Embryonic facial prominence (tissue), 1 donor: ENCODE data around the gene DNM3.

Source experiments
- DNase-seq: peaks from one replicate; pipeline ENCODE4 v3.0.0-alpha.2; 2016; ENCODE audit errors: extremely low spot score

DNM3 gene

DNA sequence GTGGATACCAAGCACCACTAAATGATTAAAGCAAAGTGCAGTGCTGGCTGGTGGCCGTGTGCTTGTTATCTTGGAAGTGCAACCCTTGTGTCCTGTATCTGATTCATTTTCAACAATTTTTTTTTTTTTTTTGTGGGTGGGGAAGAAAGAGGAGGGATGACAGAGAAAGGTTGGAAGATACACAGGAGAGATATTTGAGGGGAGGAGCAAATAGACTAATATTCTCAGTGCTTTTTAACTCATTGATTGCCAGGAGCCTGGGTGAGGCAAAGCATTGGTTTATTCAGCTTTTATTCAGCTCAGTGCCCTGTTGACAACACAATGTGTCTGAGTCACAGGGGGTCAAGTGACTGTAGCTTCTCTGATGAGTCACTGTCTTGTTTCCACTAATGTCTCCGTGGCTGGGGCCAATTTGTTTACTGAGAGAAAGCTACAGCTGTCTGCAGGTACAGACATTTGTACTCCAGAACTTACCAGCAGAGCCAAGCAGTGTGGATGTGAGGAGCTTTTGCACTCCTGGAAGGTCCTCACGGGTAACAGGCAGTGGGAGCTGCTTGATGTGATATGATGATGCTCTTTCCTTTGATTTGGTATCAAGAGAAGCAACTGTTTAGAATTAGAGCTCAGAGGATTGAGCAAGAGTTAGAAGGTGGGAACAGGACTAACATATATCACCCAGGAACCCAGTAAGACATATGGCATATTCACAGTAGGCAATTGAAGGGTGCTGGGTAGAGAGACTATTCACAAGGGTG, 23.6 kb upstream of the DNM3 start:
- DNase-seq: no peak

DNA sequence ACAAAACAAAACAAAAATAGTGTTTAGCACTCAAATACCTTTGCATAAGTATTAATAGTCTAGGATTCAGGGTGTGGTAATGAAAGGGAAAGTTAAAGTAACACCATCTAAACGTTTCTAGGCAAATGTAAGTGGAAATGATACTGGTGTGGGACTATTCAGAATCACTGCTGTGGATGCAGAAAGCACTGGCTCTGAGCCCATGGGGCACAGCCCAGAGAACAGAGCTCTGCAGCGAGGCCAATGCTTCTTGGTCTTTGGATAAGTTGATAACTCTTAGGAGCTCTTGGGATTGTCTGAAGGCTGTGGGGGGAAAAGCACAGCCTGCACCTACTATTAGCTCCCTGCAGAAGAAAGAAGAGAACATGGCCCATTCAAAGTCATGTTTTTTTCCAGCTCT, 21.4 kb upstream of the DNM3 start:
- DNase-seq: no peak

DNA sequence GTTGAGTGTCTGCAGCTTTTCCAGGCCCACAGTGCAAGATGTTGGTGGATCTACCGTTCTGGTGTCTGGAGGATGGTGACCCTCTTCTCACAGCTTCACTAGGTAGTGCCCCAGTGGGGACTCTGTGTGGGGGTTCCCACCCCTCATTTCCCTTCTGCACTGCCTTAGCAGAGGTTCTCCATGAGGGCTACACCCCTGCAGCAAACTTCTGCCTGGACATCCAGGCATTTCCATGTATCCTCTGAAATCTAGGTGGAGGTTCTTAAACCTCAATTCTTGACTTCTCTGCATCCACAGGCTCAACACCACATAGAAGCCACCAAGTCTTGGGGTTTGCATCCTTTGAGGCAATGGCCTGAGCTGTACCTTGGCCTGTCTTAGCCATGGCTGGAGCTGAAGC, 14.3 kb upstream of the DNM3 start:
- DNase-seq: no peak

DNA sequence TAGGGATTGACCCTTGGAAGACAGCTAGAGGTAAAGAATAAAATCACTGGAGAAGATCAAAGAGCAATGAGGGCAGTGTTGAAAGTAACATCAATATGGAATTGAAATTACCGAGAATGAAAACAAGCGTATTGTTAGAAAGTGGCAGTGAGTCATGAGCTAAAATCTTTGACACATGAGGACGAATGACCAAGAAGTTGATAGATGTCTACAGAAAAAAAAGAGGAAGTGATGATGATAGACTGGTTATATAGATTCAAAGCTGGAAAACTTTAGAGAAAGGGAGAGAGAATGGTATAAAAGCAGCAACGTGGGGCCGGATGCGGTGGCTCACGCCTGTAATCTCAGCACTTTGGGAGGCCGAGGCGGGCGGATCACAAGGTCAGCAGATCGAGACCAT, 12.5 kb upstream of the DNM3 start:
- no peak for DNase-seq

DNA sequence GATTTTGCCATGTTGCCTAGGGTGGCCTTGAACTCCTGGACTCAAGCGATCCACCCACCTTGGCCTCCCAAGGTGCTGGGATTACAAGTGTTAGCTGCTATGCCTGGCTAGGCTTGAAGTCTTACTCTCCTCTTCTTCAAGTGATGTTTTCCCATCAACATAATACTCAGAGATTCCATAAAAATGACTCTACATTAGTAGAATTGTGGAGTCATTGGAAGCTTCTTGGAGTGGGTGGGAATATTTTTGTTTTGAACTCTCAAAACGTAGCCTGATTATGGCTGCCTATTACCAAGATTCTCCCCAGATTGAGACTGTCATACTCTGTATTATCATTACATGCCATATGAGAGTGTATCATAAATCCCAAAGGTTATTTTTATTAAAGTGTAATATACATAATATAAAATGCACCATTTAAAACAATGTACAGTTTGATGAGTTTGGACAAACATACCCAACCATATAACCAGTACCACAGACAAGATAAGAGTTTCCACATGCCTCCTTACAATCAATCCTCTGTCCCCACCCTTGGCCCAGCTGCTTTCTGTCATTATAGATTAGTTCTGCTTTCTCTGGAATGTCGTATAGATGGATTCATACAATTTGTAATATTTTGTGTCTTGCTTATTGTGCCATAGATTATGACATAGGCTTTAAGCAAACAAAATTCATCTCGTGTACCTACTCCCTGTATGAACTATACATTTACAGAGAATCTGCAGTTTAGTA, 8.0 kb upstream of the DNM3 start:
- DNase-seq: no peak

DNA sequence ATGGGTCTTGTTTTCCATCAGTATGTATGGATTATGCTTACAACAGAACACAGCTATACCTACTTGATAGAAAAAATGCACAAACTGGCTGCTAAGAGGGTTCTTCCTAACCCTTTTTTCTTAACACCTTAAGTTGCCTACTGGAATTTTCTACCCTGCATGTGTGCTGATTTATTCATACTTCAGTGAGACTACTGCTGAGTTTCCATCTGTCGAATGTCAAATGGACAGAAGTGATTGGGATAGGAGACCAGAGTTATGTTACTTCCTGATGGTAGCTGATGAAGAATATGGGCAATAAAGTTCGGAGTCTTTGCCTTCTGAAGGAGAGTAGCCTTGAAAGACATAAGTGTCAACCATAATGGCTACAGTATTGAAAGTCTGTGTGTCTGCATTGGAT, 6.5 kb upstream of the DNM3 start:
- DNase-seq: no peak

DNA sequence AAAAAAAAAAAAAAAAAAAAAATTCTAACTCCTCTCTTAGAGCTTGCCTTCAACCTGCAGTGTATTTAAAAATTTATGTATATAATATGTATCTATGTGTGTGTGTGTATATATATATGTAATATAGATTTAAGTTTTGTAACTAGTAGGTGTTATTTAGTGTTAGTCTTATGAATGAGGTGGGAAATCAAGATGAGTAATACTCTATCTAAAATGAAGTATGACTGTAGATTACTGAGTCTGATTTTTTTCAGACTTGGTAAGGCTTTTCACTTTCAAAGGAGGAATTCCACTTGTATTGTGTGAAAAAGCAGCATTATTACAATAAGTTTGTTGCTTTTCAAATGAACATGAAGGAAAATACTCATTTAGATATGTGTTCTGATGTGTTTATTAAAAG, 5.4 kb upstream of the DNM3 start:
- no peak for DNase-seq

DNA sequence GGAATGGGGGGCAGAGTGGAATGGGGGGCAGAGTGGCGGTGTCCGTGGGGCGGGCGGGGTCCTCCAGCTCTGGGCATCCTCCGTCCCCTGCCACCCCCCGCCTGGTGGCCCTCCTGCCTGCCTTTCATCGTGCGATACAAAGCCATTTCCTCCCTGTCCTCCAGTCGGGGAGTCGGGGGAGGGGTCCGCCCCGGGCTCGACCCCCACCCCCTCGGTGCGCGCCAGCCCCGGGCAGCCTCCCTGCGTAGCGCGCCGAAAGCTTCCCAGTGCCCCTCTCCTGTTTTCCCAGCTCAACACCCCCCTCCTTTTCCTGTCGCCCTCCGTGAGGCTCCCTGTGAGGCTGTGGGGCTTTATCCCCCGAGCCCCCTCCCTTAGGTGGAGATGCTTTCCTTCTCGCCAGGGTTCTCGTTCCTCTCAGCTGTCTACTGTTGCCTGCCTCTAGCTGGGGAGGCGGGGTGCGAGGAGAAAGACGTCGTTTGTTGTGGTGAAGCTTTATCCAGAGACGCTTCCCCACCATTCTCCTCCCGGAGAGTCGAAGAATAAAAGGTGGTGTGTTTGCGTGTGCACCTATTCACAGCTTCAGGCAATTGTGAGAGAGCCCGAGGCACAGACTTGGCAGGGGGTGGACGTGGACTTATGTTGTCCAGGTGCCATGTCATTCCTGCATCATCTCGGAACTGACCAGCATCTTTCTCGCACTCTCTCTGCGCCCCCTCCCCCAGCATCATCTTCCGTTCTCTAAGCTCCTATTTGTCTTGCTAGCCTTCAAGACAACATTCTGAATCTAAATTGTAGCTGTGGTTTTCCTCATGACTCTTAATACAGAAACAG, 848 bp downstream of the DNM3 start:
- no peak for DNase-seq

DNA sequence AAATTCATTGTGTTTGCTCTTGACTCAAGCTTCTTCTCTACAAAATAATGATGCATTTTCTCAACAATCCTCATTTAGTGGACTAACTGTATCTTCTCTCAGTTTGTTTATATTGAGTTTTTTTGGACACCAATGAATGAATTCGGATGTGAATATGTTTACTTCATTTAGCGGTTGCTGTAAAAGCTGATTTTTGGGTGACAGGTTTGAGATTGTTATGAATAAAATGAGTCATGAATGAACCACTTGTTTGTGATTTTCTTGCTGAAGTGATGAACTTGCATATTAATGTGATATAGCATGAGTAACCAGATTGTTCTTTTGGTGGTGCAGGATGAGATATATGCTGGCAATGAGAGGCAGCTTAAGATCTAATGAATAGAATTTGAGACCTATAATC, 3.1 kb downstream of the DNM3 start:
- no peak for DNase-seq

DNA sequence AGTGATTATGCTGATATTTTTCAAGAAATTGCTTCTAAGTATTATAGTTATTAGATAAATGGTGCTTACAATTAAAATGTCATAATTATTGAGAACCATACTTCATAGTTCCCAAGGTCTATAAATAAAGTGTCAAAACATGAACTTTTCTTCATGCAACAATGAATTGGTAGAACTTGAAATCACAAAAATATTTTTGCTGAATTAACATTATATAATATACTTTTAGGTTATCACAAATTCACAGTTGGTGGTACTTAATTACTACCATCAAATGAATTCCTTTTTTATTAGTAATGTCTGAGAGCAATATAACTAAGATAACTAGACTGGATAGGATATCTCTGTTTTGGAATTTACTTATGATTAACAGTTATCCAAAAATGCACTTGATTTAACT, 4.7 kb downstream of the DNM3 start:
- no peak for DNase-seq

DNA sequence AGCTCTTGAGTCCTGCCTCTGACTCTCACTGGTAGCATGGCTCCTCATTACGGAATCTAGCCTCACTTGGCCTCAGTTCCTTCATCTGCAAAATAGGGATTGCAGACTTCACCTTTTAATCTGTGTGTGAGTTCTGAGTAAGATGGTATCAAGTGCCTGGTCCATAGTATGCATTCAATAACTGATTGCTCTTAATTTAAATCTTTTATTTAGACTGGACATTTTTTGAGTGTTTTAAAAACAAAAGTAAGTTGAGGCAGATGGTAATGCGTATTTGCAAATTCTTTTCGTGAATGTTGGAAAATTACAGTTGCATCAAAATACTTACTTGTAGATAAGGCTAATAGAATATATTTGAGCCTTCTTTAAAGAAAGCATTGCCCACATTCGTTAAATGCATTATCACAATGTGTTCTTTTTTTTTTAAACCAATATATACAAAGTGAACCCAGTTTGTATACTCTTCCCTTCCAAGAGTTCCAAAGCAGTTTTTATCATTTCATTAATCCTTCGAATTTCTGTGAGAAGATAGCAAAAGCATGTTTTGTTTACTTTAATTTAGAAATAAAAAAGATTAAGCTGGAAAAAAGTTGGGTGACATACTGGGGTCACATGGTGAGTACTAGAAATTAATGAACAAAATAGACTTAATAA, 8.1 kb downstream of the DNM3 start:
- no peak for DNase-seq

DNA sequence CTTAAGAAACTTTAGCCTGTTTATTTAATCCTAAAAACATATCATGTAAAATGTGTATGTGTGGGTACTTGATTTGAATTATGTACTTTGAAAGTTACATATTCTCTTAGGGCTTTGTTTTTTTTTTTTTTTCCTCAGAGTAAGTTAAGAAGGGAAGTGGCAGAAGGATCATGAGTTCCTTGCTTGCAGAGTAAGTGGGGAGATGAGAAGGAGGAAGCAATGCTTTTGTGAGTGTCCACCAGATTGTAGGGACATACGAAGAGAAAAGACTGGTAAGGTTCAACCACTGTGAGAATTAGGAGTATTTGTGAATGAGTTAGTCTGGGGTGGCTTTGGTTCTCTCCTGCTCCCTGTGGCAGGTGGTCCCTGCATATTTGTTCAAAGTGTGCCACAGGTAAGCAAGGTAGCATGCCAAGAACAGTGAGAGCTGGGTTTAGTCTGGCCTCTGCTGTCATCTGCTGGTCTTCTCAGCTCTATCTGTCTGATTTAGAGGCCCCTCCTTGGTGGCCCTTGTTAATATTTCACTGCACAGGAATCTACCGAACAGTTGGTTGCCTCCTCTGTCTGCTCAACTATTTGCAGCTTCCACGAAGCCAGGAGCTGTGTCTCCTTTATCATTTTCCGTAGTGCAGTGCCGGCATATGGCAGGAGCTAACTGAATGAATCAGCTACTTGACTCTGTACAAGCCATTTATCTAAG, 9.5 kb downstream of the DNM3 start:
- no peak for DNase-seq

DNA sequence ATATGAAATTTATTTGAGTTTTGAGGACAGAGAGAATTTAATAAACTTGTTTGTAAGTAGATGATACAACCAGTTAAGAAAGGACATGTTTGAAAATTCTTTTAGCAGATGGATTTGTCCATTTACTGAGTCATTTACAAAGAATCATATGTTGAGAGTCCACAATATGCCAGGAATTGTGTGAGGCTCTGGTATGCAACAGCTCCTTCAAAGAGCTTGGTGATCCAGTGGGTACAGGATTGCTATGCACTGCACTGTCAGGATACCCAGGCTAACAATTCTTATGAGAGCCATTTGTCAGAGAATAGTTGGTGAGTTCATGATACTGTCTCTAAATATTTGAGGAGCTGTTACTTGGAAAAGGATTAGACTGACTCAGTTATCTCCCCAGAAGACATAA, 11.0 kb downstream of the DNM3 start:
- no peak for DNase-seq

DNA sequence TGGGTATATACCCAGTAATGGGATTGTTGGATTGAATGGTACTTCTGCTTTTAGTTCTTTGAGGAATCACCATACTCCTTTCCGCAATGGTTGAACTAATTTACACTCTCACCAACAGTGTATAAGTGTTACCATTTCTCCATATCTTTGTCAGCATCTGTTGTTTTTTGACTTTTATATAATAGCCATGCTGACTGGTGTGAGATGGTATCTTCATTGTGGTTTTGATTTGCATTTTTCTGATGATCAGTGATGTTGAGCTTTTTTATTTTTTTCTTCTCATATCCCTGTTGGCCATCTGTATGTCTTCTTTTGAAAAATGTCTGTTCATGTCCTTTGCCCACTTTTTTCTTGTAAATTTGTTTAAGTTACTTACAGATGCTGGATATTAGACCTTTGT, 14.1 kb downstream of the DNM3 start:
- DNase-seq: no peak

DNA sequence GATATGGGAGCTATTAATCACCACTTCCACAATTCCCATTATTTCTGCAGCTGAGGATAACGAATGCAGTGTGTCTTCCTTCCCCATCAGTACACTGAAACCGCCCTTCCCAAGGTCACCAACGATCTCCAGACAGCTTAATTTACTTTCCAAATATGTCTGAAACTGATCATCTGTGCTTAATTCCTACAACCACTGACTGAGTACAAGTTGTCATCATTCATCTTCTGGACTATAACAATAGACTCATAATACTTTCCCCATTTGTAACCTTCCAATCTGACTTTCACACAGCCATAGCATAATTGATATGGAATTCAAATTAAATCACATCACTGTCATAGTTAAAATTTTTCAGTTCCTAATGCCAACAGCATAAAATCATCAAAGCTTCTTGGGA, 17.4 kb downstream of the DNM3 start:
- DNase-seq: no peak

DNA sequence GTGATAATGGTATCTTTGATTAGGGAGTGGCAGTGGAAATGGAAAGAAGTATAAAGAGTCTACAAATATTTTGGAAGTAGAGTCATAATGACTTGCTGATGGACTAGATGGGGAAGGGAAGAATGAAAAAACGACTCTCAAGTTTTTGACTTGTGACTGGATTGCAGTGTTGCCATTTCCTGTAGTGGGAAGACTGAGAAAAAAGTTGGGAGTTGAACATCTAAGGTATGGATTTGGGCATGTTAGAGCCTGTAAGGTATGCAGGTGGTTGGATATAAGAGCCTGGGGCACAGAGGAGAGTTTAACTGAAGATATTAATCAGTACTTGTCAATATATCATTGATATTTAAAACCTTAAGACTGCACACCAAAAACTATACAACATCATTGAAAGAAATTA, 19.4 kb downstream of the DNM3 start:
- DNase-seq: no peak

DNA sequence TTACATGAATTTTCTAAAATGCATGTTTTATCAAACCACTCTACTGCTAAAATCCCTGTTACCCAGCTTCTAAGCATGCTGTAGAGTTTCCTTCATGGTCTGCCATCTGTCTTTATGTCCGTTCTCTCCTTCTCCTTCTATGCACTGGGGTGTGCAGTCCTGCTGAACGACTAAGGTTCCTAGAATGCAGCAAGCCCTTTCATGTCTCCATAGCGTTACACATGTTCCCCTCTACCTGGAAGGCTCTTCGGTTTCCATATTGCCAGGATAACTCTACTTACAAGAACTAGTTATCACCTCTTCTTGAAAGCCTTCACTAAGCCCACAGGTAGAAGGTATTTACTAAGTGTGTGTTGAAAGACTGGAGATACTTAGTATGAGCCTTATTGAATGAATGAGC, 22.2 kb downstream of the DNM3 start:
- no peak for DNase-seq

DNA sequence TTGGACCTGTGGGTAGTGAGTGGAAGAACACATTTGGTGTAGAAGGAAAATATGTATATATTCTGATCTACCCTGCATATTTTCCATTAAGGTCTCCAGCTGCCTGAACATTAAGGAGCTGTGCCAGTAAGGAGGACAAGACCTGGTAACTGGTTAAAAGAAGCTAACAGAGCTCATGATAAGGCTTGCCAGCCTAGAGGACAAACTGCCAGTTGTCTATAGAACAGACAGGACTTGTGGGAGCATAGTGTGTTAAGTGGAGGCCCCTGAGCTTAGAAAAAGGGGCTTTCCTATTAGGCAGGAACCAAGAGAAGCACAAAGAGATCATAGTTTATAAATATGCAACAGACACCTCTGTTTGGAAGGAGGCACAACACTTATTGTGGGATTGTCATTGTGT, 23.0 kb downstream of the DNM3 start:
- DNase-seq: no peak

DNA sequence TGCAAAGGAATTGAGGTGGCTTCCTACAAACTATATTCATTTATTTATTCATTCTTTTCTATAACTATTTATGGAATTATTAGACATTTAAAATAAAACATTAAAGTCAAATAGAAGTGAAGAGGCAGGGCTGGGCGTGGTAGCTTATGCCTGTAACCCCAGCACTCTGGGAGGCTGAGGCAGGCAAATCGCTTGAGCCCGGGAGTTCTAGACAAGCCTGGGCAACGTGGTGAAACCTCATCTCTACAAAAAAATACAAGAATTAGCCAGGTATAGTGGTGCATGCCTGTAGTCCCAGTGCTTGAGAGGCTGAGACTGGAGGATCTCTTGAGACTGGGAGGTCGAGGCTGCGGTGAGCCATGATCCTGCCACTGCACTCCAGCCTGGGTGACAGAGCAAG, 23.8 kb downstream of the DNM3 start:
- no peak for DNase-seq

DNA sequence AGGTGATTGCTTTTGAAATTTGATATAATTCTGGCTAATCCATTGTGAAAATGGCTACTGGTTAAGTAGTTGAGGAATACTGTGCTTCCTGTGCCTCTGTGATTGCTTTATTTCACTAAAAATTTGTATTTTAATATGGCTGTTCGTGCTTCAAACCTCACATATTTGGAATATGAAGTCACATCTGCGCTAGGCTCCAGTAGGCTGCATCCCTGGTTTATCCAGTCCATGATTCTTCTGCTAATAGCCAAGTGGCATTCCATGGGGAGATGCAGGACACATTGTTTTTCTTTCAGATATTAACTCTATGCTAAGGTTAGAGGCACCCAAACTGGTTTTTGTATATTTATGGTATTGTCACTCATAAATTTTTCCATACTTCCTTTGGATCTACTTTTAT, 25.9 kb downstream of the DNM3 start:
- DNase-seq: no peak

DNA sequence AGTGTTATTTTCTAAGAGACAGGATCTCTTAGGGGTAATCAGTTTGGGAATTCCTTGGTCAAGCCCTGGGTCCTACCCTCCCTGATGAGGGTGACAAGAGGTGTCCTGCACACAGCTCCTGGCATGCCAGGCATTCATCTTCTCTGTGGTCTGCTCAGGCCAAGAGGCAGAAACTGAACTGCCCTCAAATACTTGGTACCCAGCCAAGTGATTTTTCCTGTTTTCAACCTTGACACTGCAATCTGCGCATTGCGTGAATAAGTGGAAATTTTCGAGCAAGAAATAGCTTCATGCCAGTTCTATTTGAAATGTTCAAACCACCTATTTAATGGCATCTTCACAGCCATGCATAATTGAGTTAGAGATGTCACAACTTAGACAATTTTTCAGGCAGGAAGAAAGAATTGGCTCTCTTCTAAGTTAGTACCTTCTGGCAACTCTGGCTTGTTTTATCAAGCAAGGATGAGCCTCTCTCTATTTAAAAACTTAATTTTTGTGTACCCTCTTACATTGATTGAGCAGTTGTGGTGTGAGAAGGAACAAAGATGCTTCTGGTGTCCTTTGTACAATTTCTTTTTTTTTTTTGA, 27.0 kb downstream of the DNM3 start:
- no peak for DNase-seq
